NCI-H460 (cell line): Measurements from ENCODE around the gene HERC2. TPM values are rescaled to one million over a fixed set of nuclear protein-coding genes. Genes with fewer than 3 reads are reported as not detected.

Experiments used
- DNase-seq: peaks from one replicate; pipeline ENCODE4 v3.0.0-alpha.2; 2016; ENCODE audit warnings: low read depth; ENCODE audit errors: extremely low read depth
- total RNA-seq: library from RNA; depleted of rRNA; stranded (reverse); fragments of >200 nt; shearing (Covaris generic); gene quantifications from 2 replicates; pipeline ENCODE4 v1.2.3, GENCODE V29; 2014

Gene HERC2
- total RNA-seq, 1 experiment from 2014 or later = 32.7 TPM

DNA sequence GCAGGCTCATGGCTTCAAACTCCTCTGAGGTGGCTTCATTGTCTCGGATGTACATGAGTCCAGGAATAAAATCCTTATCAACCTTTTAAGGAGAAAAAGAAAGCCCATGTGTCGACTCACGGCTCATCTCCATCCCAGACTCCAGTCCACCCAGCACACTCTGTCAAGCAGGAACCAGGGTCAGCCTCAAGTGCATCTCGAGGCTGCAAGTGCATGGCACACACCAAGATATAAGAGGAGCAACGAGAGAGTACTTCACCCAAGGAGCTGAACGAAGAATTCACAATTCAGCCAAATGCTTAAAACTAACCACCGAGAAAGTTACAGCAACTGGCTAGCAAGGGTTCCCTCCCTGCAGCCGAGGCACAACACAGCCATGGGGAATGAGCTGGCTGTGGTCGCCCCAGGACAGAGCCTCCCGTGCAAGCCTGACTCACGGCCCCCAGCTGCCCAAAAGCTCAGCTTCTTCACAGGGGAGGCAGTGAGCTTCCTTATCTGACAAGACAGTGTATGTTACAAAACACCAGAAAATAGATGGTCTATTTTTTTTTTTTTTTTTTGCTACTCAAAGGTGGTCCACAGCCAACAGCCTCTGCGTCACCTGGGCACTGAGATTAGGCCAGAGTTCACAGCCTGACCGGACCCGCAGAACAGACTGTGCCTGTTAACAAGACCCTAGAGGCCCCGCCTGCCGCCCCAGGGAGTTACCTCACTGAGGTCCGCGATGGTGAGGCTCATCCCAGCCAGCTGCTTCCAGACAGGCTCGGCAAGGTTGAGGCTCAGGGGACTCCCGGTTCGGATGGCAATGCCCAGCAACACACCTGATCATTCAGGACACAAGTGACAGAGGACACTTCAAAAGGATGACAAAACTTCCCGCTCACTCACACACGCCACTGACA is 207.0 kb downstream of the HERC2 start:
- no peak for DNase-seq

DNA sequence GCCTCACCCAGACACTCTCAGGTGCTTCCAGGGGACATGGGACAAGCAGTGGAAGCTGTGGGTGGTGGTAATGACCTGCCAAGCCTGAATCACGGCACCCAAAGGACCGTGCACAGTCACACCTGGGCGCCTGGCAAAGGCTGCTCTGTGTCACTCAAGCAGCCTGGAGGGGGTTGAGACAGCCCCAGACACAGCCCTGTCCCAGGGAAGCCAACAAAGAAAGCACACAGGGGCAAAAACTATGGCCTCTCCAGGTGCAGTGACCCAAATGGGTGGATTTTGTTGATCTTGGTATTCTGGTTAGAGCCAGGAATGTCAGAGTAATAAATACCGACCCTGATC is 207.9 kb downstream of the HERC2 start:
- DNase-seq = no peak

DNA sequence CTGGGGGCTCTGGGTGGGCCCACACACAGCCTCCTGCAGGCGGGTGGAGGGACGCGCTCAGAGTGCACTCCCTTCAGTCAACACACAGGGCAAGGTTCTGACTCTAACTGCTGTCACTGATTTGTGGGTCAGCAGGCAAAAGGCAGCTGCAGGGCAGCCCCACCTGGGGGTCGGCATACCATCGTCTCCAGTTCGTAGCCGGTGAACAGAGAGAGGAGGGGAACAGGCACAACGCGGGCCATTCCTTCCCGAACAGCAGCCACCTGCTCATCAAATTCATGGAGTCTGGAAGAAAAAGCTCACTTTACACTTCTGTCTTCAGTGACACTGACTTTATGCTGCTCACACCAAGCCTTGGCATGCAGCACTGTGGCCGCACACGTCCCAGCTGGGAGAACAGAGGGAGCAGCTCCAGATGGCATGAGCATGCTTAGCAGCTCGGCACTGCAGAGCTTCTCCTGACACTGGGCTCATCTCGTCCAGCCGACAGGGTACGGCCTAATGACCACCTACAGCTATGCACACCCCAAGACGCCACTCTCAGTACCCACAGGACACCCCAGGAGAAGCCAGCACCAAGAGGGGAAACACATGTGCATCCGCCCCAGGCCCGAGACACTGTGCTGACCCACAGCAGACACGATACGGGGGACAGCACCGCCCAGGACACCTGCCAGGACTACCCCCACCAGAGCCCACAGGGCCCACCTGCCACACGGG is 208.4 kb downstream of the HERC2 start:
- DNase-seq = no peak

DNA sequence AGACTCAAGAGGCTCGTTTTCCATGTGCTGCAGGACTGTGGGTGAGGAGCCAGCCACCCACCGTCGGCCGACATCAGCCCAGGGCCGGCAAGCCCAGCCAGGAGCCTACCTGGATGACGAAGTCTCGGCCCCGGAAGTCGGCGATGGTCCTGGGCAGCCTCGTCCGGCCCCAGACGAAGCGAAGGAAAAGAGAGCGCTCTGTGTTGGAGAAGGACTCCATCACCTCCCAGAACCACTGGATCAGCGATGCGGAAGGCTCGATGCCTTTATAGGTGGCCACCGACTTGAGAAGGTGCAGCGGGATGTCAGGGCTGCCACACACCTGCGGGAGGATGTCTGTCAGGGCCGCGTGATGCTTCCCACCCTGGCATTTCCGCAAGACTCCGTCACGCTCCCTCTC is 209.0 kb downstream of the HERC2 start:
- no peak for DNase-seq

DNA sequence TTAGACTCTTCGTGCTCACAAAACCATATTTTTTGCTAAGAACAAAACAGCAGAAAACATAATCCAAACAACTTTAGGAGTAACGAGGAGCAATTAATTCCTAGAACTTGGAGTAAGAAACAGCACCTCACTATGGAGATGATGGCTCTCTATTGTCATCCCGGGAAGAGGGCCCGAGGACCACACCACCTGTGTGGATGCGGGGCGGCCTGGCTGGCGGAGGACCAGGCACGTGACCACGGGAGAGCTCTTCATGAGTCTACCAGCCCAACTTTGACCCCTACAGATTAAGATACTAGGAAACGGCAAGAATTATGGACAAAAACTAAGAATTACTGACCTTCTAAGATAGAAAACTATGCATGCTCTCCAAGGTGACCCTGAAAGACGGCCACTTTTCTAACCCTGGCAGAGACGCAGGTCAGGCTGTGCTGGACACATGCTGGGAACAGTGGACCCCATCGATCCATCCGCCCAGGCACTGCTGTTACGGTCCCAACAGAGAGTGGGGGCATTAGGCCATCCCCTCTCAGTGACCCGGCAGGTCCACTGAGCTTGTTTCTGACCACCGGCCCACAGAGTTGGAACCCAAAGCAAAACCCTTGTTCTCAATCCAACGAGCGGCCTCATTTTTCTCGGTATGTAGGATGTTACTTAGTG is 209.7 kb downstream of the HERC2 start:
- no peak for DNase-seq

DNA sequence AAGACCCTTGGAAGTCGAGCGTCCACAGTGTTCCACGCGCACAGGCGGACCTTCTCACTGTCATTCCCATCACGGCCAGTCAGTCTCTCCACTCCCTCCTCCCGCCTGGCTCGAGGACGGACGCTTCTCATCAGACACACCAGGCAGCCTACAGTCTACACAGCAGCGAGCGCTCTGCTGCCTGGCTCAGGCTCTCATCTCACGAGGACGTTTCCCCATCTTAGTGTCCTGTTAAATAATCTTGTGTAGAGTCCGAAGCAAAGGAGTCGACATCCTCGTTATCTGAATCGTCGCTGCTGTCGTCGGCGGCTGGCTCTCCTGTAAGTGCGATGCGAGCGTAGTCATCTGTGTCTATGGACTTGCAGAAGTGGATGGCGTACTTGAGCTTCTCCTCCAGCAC is 210.4 kb downstream of the HERC2 start:
- DNase-seq = no peak

DNA sequence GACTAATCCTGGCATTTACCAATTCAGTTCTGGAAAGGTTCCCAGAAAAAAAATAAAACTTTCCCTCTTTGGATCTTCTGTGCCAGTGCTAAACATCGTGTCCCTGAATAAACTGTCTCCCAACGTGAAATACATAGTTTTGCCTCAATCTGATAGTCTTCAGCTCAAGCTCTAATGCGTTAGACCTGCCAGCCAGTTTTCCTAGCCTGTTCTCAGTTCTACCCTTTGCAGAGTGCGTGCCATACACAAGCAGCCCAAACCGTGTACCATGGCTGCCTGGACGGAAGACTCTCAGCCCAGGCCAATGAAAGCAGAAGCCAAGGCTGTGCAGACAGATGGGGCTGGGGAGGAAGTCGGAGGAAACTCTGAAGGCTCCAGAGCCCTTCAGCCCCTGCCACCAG is 211.5 kb downstream of the HERC2 start:
- DNase-seq = no peak

DNA sequence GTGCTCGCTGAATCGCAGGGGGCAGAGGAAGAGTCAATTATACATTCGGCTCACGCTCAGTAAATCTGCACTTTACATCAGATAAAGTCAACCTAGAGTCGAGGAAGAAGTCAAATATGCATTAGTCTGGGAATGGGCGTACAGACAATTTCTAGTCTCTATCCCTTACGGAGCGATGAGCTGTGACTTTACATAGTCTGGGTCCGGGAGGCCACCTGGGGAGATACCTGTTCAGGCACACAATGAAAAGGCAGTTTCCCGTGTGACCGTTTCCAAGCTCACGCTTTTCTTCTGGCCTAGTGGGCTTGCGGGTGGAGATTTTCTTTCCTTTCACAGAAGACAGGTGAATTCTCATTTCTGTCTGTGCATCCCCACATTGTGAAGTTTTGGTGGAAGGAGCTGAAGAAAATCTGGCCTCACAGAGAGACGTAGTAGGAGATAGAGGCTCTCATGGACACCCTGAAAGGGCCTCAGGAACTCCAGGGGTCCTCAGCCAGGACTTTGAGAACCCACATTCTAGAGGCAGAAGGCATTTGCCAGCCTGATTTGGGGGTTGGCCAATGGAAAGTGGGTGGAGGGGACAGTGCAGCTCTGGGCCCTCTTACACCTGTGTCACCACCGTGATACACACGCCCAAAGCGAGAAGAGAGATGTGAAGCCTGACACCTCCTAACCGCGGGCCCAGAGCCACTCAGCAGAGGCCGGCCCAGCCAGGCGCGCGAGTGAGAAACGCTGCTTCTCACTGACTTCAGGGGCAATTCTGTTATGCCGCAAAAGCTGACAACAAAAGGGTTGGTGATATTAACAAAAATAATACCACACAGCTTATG is 212.1 kb downstream of the HERC2 start:
- no peak for DNase-seq

DNA sequence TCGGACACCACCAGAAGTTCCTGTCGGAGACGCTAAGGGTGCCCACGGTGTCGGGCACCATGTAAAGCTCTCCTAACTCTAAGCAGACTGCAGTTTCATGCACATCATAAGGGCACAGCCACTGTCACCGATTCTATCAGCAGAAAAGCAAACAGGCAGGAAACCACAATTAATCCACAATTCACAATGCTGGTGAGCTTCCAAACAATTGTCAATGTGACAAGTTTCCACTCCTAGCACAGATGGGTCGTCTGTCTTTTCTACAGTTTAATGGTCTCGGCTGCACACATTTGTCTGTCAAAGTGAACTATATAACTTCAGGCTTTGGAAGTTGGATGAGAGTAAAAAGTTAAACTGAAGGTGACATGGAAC is 214.1 kb downstream of the HERC2 start:
- DNase-seq = no peak

DNA sequence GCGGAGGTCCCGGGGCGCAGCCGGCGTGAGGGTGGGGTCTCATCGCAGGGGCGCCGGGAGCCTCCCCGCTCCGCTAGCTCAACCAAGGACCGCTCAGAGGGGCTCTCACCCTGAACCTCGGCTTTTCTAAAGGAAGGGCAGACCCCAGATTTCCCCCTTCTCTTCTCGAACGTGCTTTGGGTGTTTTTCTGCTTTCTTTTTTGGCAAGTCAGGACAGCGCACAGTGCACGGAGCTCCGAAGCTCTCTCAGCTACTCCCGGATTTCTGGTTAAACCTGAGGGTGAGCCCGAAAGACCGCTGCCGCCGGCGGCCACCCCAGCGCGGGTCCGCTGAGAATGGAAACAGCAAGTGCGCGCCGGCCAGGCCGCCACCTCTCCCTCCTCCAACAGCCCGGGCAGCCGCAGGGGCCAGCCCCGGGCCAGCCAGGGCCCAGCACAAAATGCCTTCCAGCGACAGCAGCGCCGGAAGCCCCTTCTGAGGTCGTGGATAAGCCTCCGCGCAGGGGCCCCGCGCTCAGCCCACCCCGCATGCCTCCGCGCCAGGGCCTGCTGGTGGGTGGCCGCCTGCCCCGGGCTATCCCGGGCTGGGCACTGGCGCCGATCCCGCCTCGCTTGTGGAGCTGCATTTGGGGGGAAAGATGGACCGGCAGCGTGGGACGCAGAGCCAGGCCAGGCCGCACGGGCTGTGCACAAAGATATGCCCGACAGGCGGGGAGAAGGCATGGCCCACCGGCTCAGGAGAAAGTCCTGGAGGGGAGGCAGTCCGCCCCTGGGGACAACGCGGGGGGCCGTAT is 214.7 kb downstream of the HERC2 start:
- DNase-seq = no peak

DNA sequence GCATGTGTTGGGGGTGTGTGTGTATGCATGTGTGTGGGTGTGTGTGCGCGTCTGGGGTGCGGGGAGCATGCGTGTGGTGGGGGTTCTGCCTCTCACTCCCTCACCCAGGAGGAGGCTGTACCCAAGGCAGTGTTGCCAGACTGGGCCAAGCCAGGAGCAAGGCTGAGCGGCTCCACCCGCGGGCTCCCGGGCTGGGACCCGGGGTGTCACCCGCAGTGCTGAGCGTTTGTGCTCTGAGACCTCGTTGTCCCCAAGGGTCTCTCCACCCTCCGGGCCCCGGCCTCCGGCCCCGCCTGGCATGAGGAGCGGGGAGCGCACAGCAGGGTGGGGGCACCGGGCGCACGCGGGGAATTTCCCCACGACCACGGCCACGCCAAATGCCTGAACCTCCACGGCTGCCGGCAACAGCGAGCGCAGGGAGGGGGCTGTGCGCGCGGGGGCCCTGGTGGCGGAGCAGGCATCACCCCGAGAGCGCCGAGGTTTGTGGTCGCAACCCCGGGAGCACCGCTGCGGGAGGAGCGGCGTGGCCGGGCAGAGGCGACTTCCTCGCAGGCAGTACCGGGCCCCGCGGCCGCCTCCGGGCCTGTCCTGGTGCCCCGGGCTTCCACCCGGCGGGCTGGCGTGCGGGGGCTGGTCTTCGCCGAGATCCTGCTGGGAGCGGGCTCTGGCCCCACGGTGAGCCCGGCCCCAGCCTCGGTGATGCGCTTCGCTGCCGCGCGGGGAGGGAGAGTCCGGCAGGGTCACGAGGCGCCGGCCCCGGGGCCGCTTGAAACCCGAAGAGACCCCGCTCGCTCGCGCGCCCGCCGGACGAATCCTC is 215.5 kb downstream of the HERC2 start:
- DNase-seq = no peak

DNA sequence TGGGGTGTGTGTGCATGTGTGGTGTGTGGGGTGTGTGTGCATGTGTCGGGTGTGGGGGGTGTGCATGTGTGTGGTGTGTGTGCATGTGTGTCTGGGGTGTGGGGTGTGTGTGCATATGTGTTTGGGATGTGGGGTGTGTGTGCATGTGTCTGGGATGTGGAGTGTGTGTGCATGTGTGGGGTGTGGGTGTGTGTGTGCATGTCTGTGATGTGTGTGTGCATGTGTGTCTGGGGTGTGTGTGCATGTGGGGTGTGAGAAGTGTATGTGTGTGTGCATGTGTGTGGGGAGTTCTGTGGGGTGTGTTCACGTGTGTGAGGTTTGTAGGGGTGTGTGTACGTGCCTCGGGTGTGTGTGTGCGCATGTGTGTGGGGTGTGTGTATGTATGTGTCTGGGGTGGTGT is 216.2 kb downstream of the HERC2 start:
- DNase-seq = no peak

DNA sequence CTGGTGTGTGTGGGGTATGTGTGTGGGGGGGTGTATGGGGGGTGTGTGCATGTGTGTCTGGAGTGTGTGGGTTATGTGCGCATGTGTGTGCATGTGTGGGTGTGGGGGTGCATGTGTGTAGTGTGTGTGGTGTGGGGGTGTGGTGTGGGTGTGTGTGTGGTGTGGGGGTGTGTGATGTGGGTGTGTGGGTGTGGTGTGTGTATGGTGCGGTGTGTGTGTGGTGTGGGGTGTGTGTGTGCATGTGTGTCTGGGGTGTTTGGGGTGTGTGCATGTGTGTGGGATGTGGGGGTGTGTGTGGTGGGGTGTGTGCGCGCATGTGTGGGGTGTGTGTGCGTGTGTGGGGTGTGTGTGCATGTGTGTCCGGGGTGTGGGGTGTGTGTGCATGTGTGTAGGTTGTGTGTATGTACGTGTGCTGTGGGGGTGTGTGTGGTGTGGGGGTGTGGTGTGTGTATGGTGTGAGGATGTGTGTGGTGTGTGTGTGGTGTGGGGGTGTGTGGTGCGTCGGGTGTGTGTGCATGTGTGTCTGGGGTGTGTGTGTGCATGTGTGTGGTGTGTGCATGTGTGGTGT is 216.7 kb downstream of the HERC2 start:
- DNase-seq = no peak

DNA sequence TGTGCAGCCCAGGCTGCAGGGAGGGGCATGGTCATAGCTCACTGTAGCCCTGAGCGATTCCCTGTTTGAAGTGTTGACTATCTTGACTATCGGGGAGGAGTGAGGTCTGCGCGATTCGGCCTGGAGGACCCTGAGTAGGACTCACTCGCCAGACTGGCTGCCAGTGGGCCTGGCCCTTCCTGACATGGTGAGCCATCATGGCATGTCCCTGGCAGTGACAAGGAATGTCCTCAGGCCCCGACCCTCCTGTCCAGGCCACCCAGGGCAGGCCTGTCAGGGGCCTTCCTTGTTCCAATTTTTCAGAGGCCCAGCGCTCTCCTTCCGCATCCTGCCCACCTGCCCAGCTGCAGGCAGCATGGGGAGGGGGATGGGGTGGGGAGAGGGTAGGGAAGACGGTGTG is 217.7 kb downstream of the HERC2 start:
- no peak for DNase-seq

DNA sequence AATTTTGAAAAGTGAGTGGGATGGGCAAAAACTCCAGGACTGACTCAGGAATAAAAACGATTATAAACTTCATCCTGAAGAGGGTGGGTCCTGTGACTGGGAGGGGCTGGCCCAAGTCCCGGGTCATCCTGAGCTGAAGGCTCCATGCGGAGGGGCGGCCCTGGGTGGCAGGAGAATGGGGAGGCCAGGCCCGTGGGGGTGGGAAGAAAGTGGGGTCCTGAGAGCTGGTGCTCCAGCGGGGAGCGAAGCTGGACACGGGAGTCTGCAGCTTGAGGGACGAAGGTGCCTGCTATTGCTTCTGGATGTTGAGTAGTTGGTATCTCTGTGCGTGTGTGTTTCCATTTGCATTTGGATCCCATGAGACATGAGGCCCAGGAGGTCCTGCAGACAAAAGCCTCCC is 218.1 kb downstream of the HERC2 start:
- DNase-seq = no peak

DNA sequence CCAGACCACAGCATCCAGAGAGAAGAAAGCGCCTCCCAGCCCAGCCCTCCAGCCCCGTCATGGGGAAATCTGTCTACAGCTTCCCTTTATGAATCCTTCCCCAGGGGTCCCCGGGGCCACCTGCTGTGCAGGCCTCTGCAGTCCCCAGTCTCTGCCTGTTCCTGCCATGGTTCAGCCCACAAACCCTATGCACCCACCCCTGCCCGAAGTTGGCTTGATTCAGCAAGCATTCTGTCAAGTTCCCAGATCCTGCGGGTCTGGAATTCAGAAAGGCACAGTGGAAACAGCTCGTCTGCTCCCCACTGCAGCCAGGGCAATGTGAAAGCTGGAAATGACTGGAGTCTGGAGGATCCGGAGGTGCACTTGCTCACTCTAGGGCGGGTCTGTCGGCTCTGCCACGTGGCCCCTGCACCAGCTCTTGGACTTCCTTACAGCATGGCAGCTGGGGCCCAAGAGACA is 220.0 kb downstream of the HERC2 start:
- DNase-seq = no peak

DNA sequence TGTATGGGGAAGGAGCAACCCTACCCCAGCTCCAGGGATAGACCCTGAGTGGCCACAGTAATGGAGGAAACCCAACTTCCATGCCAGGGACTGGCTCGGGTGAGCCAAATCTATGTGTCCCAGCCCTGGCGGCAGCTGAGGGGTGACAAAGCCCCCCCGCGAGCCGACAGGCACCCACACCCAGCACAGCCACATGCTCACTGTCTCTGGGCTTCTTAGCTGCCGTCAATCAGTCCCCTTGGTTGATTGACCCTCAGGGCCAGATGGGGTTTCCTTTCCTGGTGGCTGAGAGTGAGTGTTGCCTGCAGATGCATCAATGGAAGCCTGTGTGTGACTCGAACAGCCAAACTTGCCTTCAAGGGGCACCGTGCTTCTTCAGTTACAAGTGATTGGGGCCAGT is 220.8 kb downstream of the HERC2 start:
- no peak for DNase-seq

DNA sequence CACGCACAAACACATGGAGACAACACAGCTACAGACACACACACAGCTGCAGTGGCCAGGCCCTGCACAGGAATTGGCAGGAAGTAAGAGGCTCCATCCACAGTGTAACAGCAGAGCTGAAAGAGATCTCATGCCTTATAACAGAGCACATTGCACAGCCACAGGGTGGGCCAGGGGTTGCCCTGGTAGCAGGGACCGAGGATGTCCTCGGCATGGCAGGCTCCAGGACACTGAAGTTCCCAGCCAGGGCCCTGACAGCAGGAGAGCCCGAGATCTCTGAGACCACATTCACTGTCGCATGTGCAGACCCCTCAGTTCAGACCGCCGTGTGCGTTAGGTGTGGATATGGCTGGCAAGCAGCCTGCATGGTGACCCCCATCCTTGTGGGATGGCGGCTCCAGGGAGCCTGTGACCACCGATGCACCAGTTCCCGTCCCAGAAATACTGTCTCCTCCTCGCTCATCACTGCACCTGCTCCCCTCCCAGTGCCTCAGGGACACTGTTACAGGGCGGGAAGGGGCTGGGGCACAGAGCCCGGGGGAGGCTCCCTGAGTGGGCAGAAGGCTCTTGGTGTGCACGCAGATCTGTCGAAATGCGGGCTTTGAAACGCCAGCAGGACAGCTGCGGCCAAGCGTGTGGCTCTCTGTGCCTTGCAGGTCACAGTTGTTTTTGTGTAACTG is 221.3 kb downstream of the HERC2 start:
- DNase-seq = no peak
